ENCODE results near the gene HIBCH.
A peak's percentile ranks its signal among the peaks of the same experiment; 100 is the strongest.

HIBCH gene

GRCh38 chr2:190221429-190221828 lies 98.2 kb downstream of the HIBCH start:
- DNase-seq: no peak

- no peak for DNase-seq
These were observed 100.4 kb downstream of the HIBCH start for GRCh38 chr2:190219186-190219585.

DNA sequence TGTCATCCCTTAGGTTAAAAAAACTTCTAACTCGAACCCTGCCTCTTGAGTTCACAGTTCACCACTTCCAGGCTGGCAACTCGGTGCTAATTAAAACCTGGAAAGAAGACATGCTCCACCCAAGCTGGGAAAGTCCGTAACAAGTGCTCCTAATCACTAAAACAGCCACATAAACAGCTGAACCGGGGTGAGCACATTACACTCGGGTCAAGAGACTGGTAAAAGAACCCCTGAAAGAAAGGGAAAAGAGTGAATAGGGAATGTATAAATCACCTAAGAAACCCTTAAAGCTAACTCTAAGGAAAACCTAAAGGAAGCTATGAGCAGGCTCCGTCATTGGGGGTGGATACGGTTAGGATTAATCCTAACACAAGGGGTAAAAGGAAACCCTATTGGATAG lies 102.0 kb downstream of the HIBCH start:
- DNase-seq: no peak

DNA sequence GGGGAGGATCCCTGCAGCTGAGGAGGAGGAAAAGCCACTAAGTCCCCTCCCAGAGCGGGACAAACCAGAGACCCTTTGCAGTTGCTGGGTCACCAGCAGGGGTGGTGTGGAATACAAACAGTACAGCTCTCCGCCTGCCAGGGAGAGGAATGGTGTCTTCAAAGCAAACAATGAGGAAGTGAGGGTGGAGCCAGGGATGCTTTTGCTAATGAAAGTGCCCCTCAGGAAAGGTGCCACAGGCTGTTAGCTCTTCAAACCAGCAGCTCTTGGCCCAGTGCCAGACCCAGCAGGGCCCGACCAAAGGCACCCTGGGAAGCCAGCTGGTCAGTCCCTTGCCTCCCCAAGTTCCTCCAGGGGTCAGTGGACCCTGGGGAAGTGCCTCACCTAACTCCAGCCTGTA lies 102.8 kb downstream of the HIBCH start:
- DNase-seq: peak; percentile 93

DNA sequence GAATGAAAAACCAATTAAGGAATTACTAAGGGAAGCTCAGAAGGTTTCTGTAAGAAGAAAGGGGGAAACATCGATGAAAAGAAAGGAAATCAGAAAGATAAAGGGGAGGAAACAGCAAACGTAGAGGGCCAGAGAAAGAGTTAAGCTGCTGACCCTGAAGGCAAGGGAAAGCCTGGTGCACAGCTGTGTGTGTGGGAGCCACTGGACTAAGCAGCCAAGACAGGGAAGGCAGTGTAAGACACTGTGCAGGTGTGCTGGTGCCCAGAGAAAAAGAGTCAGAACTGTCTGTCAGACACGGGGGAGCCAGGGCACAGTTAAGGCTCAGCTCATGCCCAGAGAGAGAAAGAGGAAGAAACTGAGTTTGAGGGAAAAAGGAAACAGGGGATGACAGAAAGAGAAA lies 104.0 kb downstream of the HIBCH start:
- no peak for DNase-seq

- DNase-seq: no peak
These were observed 105.0 kb downstream of the HIBCH start for GRCh38 chr2:190214426-190215194.

GRCh38 chr2:190213441-190214335 lies 105.9 kb downstream of the HIBCH start:
- DNase-seq: no peak

GRCh38 chr2:190210471-190210870 lies 109.2 kb downstream of the HIBCH start:
- DNase-seq: no peak

DNA sequence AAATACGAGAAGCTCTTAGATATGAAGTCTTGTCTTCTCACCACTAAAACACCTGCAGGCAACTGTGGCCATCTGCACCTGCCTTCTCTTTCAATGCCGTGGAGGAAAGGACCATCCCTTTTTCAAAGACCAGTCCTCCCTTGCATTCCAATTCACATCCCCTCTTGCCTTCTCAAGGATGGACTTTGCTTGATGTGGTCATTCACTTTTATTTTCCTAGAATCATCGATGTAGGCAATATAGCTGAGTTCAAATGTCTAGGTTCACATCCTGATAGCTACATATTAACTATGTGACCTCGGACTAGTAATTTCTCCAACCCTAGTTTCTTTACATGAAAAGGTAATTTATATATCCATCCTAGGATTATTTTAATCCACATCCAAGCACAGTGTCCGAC lies 110.1 kb downstream of the HIBCH start:
- DNase-seq: no peak

GRCh38 chr2:190207930-190208329 lies 111.7 kb downstream of the HIBCH start:
- DNase-seq: no peak

- DNase-seq: no peak
These were observed 114.0 kb downstream of the HIBCH start for GRCh38 chr2:190205657-190206056.

DNA sequence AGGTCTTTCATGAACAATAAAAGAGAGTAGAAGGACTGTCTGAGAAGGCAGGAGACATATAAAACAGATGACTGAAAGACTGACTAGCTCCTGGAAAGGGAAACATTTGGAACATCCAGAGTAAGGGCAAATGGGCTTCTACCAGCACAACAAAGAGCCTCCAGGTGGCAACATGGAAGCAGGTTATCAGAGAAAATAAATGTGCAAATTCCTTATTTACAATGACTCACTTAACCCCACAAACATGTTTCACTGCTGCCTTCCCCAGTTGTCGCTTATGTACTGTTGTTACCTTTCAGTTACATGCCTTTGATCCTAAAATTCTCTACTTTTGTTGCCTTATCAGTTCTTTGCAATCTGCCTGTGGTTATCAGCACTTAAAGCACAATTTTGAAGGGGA lies 117.0 kb downstream of the HIBCH start:
- no peak for DNase-seq

- no peak for DNase-seq
These were observed 117.6 kb downstream of the HIBCH start for GRCh38 chr2:190202018-190202417.

DNA sequence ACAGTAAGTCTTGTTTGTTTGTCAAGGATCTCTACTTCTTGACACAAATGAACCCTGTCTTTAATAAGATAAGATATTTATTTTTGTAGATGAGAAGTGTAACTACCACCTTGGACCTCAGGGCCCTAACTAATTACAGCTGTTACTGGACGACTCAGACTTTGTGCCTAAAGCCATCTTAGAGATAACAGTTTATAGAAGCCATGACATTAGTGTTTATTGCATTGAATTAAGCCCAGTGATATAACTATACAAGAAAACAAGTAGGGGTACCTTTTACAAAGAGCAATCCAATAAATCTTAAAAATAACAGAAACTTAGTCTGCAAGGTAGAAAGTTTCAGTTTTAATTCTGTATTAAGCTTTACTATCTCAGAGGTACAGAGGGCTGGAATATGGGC lies 119.0 kb downstream of the HIBCH start:
- DNase-seq: no peak

DNA sequence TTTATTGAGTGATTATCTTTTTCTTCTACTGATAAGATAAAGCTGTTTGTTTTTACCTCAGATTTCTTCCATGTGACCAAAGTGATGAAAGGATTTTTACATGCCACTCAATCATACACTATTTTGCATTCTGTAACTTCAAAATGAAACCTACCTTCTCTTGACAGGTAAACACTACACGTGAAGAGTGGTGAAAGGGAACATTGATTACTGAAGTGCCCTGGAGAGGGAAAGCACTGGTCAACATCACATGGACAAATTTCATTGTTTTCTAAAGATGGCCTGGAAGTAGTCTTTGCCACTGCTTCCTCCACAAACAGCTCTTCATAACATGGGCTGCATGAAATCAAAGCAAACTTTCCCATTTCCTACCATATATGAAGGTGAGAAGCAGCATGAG lies 120.1 kb downstream of the HIBCH start:
- no peak for DNase-seq

- no peak for DNase-seq
These were observed 120.5 kb downstream of the HIBCH start for GRCh38 chr2:190199109-190199508.

GRCh38 chr2:190197143-190197720 lies 122.4 kb downstream of the HIBCH start:
- no peak for DNase-seq

- DNase-seq: no peak
These were observed 129.0 kb downstream of the HIBCH start for GRCh38 chr2:190190507-190191162.

- no peak for DNase-seq
These were observed 131.3 kb downstream of the HIBCH start for GRCh38 chr2:190188289-190188688.

DNA sequence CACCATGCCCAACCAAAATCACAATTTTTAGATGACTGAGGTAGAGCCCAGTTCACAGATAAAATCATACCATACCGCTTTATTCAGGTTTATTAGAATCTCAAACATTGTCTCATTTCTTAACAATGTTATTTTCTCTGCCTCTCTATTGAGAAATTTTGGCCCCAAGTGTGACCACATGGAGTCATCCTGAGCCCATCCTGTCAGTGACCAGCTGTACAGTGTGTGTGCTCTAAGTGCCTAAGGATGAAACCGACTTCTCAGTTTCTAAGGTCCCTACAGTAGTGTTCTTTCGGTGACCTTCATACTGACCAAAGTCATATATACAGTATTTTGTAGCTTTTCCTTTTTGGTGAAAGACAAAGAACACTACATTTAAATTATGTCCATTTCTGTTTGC lies 133.4 kb downstream of the HIBCH start:
- no peak for DNase-seq

- DNase-seq: no peak
These were observed 134.2 kb downstream of the HIBCH start for GRCh38 chr2:190185380-190185779.

DNA sequence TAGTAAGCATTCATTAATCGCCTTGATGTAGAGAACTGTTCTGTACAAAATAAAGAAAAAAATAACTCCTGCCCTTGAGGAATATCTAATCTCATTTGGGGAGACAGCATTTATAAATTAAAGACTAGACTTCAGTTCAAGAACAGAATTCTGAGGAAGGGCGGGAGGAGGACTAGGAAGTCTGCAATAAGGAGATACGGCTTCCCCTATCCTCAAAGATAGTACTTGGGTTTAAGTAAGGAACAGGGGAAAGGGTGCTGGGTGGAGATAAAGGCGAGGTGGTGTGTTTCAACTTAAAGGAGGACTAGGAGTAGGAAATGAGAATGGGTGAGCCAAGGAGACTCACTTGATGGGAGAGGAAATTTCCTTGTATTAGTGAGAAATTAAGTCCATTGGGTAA lies 135.2 kb downstream of the HIBCH start:
- no peak for DNase-seq

DNA sequence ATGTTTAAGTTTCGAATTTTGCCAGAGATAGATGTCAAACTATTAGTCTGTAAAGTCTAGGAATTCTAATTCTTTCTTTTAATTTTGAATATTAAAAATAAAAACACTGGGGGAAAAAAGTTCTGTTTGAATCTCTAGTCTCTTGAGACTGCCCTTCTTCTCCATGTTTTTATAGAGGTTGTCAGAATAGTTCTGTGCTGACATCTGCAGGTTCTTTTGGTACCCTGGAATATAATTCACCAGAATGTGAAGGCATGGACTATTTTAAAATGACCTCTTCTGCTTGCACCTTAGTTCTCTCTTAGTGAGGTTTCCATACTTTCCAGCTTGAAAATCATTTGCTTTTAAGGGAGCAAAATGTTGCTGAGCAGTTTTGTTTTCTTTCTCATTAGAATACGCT lies 136.1 kb downstream of the HIBCH start:
- no peak for DNase-seq
